HL-60/S4 treated with retinoic acid at 250 ng/mL for 4 days and 3 days (cell line): ENCODE measurements around the gene ZNF18.
"Not testable (repeated sequence)": the region's sequence is repeated elsewhere in the genome, so short reads cannot be mapped to it uniquely, and the experiment has no call there.

ENCODE experiments used
- in situ Hi-C: fragments of 300-500 bp; cut with MboI; formaldehyde crosslinking; loops from 2 replicates; pipeline ENCODE4 v1.7.0; 2022; ENCODE audit warnings: low sequenced_read_pairs

ZNF18 gene

GRCh38 chr17:11986179-11986941 is 10.9 kb downstream of the ZNF18 start:
- in situ Hi-C loops = no loop called here

- in situ Hi-C loops = no loop called here
Observed at GRCh38 chr17:11981862-11982261, 15.4 kb downstream of the ZNF18 start.

GRCh38 chr17:11980813-11981212 is 16.5 kb downstream of the ZNF18 start:
- in situ Hi-C loops = no loop called here

GRCh38 chr17:11979795-11980194 is 17.5 kb downstream of the ZNF18 start:
- in situ Hi-C loops = no loop called here

GRCh38 chr17:11972741-11973140 is 24.5 kb downstream of the ZNF18 start:
- in situ Hi-C loops = not testable (repeated sequence)

- in situ Hi-C loops = no loop called here
Observed at GRCh38 chr17:11969565-11969964, 27.7 kb downstream of the ZNF18 start.

GRCh38 chr17:11954936-11955335 is 42.3 kb downstream of the ZNF18 start:
- in situ Hi-C loops = no loop called here

GRCh38 chr17:11953924-11954323 is 43.4 kb downstream of the ZNF18 start:
- in situ Hi-C loops = no loop called here

- in situ Hi-C loops = no loop called here
Observed at GRCh38 chr17:11952610-11953009, 44.7 kb downstream of the ZNF18 start.

- in situ Hi-C loops = no loop called here
Observed at GRCh38 chr17:11950771-11951519, 46.3 kb downstream of the ZNF18 start.

GRCh38 chr17:11949571-11949970 is 47.7 kb downstream of the ZNF18 start:
- in situ Hi-C loops = not testable (repeated sequence)

- in situ Hi-C loops = no loop called here
Observed at GRCh38 chr17:11948789-11949188, 48.5 kb downstream of the ZNF18 start.

GRCh38 chr17:11944587-11944986 is 52.7 kb downstream of the ZNF18 start:
- in situ Hi-C loops = no loop called here

- in situ Hi-C loops = no loop called here
Observed at GRCh38 chr17:11943759-11944347, 53.4 kb downstream of the ZNF18 start.

GRCh38 chr17:11943086-11943485 is 54.2 kb downstream of the ZNF18 start:
- in situ Hi-C loops = not testable (repeated sequence)

- in situ Hi-C loops = no loop called here
Observed at GRCh38 chr17:11940904-11941303, 56.4 kb downstream of the ZNF18 start.

- in situ Hi-C loops = no loop called here
Observed at GRCh38 chr17:11935734-11936406, 61.4 kb downstream of the ZNF18 start.

GRCh38 chr17:11932337-11932898 is 64.9 kb downstream of the ZNF18 start:
- in situ Hi-C loops = no loop called here

- in situ Hi-C loops = no loop called here
Observed at GRCh38 chr17:11928436-11928835, 68.8 kb downstream of the ZNF18 start.
